Psoas muscle (tissue), 8 donors: ENCODE measurements around the gene THADA. TPM values are rescaled to one million over a fixed set of nuclear protein-coding genes. Genes with fewer than 3 reads are reported as not detected.

Experiments used
- ATAC-seq, 4 donors: fragments of 200-7000 bp; cut with Tn5 transposase; one replicate each; pipeline ENCODE4 v1.9.1; 2020; ENCODE audit warnings: moderate library complexity in 3 of 4, mild to moderate bottlenecking in 2 of 4
- DNase-seq, 2 donors: peaks; one replicate each; pipeline ENCODE4 v3.0.0-alpha.2; 2020
- H3K27ac ChIP-seq: fragments of 200-600 bp; one replicate; pipeline ENCODE4 v1.8.0; 2022
- H3K27me3 ChIP-seq, 3 donors: fragments of 200-600 bp in 1 of 3; one replicate each; pipeline versions ENCODE4 v1.6.1 to v1.8.0; 2013 to 2022; ENCODE audit warnings: low read length in 2 of 3, mild to moderate bottlenecking in 2 of 3, moderate library complexity in 1 of 3; ENCODE audit not compliant: insufficient read depth in 3 of 3
- H3K36me3 ChIP-seq, 2 donors: fragments of 200-600 bp in 1 of 2; one replicate each; pipeline versions ENCODE4 v1.6.1 to v1.8.0; 2013 to 2022; ENCODE audit warnings: low read depth in 1 of 2, mild to moderate bottlenecking in 1 of 2, moderate library complexity in 1 of 2; ENCODE audit not compliant: insufficient read depth in 1 of 2
- H3K4me1 ChIP-seq: fragments of 200-600 bp; one replicate; pipeline ENCODE4 v1.8.0; 2022
- H3K4me3 ChIP-seq: fragments of 200-600 bp; one replicate; pipeline ENCODE4 v1.8.0; 2022; ENCODE audit warnings: mild to moderate bottlenecking
- H3K9me3 ChIP-seq: fragments of 200-600 bp; one replicate; pipeline ENCODE4 v1.8.0; 2022
- WGBS, 3 donors: extraction: QIAGEN DNeasy Blood & Tissue Kit; methylation state at CpG; one replicate each; pipeline versions ENCODE4 v1.1.6 to v1.1.7; 2013; 5-methylcytosine and 5-hydroxymethylcytosine counted together
- intact Hi-C, 2 donors: fragments of 100-400 bp; cut with DNase I; formaldehyde crosslinking; loops; one replicate each; pipeline versions ENCODE4 v1.11.0 to v1.14.2; 2022
- polyA plus RNA-seq, 3 donors: library from polyadenylated mRNA; stranded (reverse); fragments of 200-250 nt; gene quantifications; one replicate each; pipeline ENCODE4 v1.2.3, GENCODE V29; 2013
- total RNA-seq, 4 donors: library from RNA; stranded (reverse); fragmentation: NEBNext Ultra II Directional in 2 of 4; extraction: Animal tissue kit (Norgen Biotek cat#: 25700) in 2 of 4; gene quantifications; one replicate each; pipeline versions ENCODE4 v1.2.1 to v1.2.4, GENCODE V29; 2021 to 2023
- TF ChIP-seq, protein P1 (sequence below): fragments of 200-600 bp; IDR thresholded peaks from one replicate; pipeline ENCODE4 v1.8.0; 2022; ENCODE audit warnings: antibody characterized with exemption
- donor health status: healthy with polysubstance abuse.
- donor health status: DM: no; HTN: no; CAD: no; lungs with moderate emphysema.
- donor health status: Bipolar disorder and iron deficiency.
- donor health status: healthy.
- donor health status: DM: yes; HTN: yes; CAD: no.
- donor health status: DM: no; HTN: no; CAD: no.
- donor health status: DM: no; HTN: no; CAD: no.
- donor health status: DM: yes; HTN: yes; CAD: no.

Gene THADA
- total and polyA plus RNA-seq, 7 donors = 8.1 to 17.4 (median 11.6) TPM

GRCh38 chr2:43343573-43344304 is 252.1 kb downstream of the THADA start:
- ATAC-seq = peak in 3 of 4 donors; percentile 49 to 74 (median 61)
- no peaks in the 10 kb centered on the region for H3K9me3 ChIP-seq
- no peaks in the 10 kb centered on the region for H3K27me3 ChIP-seq
- H3K4me3 ChIP-seq = no peak overlapping the region
- peaks cover 93% of the 10 kb centered on the region for H3K4me1 ChIP-seq
- TF ChIP-seq, protein P1, sequence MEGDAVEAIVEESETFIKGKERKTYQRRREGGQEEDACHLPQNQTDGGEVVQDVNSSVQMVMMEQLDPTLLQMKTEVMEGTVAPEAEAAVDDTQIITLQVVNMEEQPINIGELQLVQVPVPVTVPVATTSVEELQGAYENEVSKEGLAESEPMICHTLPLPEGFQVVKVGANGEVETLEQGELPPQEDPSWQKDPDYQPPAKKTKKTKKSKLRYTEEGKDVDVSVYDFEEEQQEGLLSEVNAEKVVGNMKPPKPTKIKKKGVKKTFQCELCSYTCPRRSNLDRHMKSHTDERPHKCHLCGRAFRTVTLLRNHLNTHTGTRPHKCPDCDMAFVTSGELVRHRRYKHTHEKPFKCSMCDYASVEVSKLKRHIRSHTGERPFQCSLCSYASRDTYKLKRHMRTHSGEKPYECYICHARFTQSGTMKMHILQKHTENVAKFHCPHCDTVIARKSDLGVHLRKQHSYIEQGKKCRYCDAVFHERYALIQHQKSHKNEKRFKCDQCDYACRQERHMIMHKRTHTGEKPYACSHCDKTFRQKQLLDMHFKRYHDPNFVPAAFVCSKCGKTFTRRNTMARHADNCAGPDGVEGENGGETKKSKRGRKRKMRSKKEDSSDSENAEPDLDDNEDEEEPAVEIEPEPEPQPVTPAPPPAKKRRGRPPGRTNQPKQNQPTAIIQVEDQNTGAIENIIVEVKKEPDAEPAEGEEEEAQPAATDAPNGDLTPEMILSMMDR = no peak
- peak; percentile 66 to 71 for DNase-seq
- intact Hi-C loops = loop anchor here (5.0 to 10.0 kb wide), 2 partner anchors 111 to 116 kb away; partner anchors contain the start of gene ZFP36L2 (in 1 of the 2)
- H3K36me3 ChIP-seq = no peaks in the 10 kb centered on the region
- WGBS, 3 donors = 20 to 28% (median 22%) methylated on average over 5 of the region's 5 CpGs
- peak overlapping the region; percentile 88 for H3K27ac ChIP-seq

DNA sequence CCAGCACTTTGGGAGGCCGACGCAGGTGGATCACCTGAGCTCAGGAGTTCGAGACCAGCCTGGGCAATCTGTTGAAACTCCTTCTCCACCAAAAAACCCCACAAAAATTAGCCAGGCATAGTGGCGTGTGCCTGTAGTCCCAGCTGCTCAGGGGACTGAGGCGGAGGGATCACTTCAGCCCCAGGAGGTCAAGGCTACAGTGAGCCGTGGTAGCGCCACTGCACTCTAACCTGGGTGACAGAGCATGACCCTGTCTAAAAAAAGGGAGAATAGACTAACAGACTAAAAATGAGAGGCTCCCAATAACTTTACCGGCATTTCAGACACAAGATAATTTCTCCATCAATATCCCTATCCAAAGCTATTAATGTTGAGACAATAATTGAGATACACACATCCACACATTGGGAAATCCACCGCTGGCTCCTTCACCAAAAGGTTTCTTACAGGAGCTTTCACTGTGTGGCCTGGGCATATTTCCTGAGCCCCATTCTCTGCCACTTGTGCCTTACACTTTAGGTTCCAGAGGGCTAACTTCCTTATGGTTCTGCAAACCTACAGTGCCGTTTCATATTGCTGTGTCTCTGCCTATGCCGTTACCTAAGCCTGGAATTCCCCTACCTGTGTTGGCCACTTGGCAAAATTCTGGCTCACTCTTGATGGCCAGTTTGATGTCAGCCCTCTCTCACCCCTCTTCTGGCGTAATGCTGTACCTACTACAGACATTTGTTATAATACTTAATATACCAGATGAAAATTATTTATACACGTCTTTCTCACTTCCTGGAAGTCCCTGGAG is 253.7 kb downstream of the THADA start:
- DNase-seq (no peak), ATAC-seq (no peak)
- Histone ChIP-seq H3K27me3 (no peaks in the 10 kb centered on the region), H3K4me3 (no peak overlapping the region), H3K27ac (peak overlapping the region; percentile 88), H3K4me1 (peaks cover 81% of the 10 kb centered on the region), H3K9me3 (no peaks in the 10 kb centered on the region), H3K36me3 (no peaks in the 10 kb centered on the region)
- TF ChIP-seq, protein P1 = no peak
- intact Hi-C loops = loop anchor here (5.0 to 10.0 kb wide), 2 partner anchors 113 to 115 kb away; partner anchors contain the start of gene ZFP36L2 (in 1 of the 2)
- 85 to 89% (median 88%) methylated on average over 13 of the region's 13 CpGs for WGBS, 3 donors

DNA sequence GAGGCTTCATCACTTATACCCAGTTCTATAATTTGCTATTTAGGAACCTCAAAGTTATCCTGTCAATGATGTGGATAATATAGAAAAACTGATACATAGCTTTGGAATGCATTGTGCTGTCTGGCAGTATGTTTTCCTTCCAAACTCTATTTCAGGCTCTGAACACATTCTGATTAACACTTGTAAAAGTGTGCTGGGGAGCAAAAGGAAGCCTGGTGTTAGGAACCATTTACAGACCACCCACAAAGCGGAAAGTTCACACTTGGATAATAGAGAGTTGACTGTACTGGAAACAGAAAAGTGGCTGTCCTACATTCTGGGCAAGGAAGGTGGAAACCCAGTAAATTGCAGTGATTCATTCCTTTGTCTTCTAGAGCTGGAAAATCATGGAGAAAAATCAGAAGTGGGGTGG is 254.9 kb downstream of the THADA start:
- H3K9me3 ChIP-seq = no peaks in the 10 kb centered on the region
- H3K27me3 ChIP-seq = no peaks in the 10 kb centered on the region
- H3K4me3 ChIP-seq = no peak overlapping the region
- intact Hi-C loops = loop anchor here (5.0 to 10.0 kb wide), 2 partner anchors 114 kb away; partner anchors contain the start of gene ZFP36L2 (in 1 of the 2)
- peak overlapping the region; percentile 88 for H3K27ac ChIP-seq
- 89 to 96% (median 90%) methylated on average over 1 of the region's 1 CpG for WGBS, 3 donors
- ATAC-seq = peak; percentile 37 to 64 (median 58)
- TF ChIP-seq, protein P1 = no peak
- no peak for DNase-seq
- H3K36me3 ChIP-seq = no peaks in the 10 kb centered on the region
- H3K4me1 ChIP-seq = peaks cover 79% of the 10 kb centered on the region

- intact Hi-C loops = loop anchor here (5.0 to 10.0 kb wide), 2 partner anchors 113 to 115 kb away; partner anchors contain the start of gene ZFP36L2 (in 1 of the 2)
- 78 to 93% (median 79%) methylated on average over 2 of the region's 2 CpGs for WGBS, 3 donors
- H3K27ac ChIP-seq = peak overlapping the region; percentile 88
- DNase-seq (no peak), ATAC-seq (peak in 1 of 4 donors; percentile 32)
- H3K9me3 ChIP-seq = no peaks in the 10 kb centered on the region
- TF ChIP-seq, protein P1 = no peak
- H3K4me1 ChIP-seq = peaks cover 74% of the 10 kb centered on the region
- no peak overlapping the region for H3K4me3 ChIP-seq
- H3K27me3 ChIP-seq = no peaks in the 10 kb centered on the region
- no peaks in the 10 kb centered on the region for H3K36me3 ChIP-seq
These were observed 255.8 kb downstream of the THADA start for GRCh38 chr2:43340066-43340465.
